Smooth muscle cell (in vitro differentiated cells): ENCODE measurements around the gene MYO7B. TPM values are rescaled to one million over a fixed set of nuclear protein-coding genes. Genes with fewer than 3 reads are reported as not detected.
A peak's percentile ranks its signal among the peaks of the same experiment; 100 is the strongest.

Experiments
- DNase-seq: peaks from one replicate; lab custom pipeline; 2025; ENCODE audit not compliant: unreplicated experiment; lab: John Stamatoyannopoulos, UW
- H2AFZ ChIP-seq: fragments of 200-600 bp; sonication (generic); 2 replicates; pipeline ENCODE4 v1.6.0; 2016; ENCODE audit warnings: antibody characterized with exemption, low read depth, mild to moderate bottlenecking
- H3F3A ChIP-seq: fragments of 200-600 bp; sonication (generic); 2 replicates; pipeline ENCODE4 v1.6.0; 2017; ENCODE audit warnings: antibody characterized with exemption, low read depth
- H3K27ac ChIP-seq: fragments of 200-600 bp; sonication (generic); 2 replicates; pipeline ENCODE4 v1.5.1; 2016; ENCODE audit warnings: low read depth, mild to moderate bottlenecking
- H3K27me3 ChIP-seq: fragments of 200-600 bp; sonication (generic); 2 replicates; pipeline ENCODE4 v1.6.1; 2016; ENCODE audit warnings: low read depth, mild to moderate bottlenecking
- H3K36me3 ChIP-seq: fragments of 200-600 bp; sonication (generic); 2 replicates; pipeline ENCODE4 v1.5.1; 2016; ENCODE audit warnings: low read depth
- H3K4me1 ChIP-seq: fragments of 200-600 bp; sonication (generic); 2 replicates; pipeline ENCODE4 v1.5.1; 2016; ENCODE audit warnings: low read depth
- H3K4me2 ChIP-seq: fragments of 200-600 bp; sonication (generic); 2 replicates; pipeline ENCODE4 v1.6.0; 2016; ENCODE audit warnings: mild to moderate bottlenecking
- H3K4me3 ChIP-seq: fragments of 200-600 bp; sonication (generic); 2 replicates; pipeline ENCODE4 v1.5.1; 2016; ENCODE audit warnings: mild to moderate bottlenecking
- H3K79me2 ChIP-seq: fragments of 200-600 bp; sonication (generic); 2 replicates; pipeline ENCODE4 v1.6.0; 2016; ENCODE audit warnings: low read depth, mild to moderate bottlenecking
- H3K9ac ChIP-seq: fragments of 200-600 bp; sonication (generic); 2 replicates; pipeline ENCODE4 v1.6.0; 2016; ENCODE audit warnings: low read depth
- H3K9me3 ChIP-seq: fragments of 200-600 bp; sonication (generic); replicated peaks from 2 replicates; pipeline ENCODE4 v1.5.1; 2016; ENCODE audit warnings: low read depth
- H4K20me1 ChIP-seq: fragments of 200-600 bp; sonication (generic); 2 replicates; pipeline ENCODE4 v1.6.0; 2016; ENCODE audit warnings: low read depth
- WGBS: methylation state at CpG from one replicate; pipeline ENCODE4 v1.1.7; 2016; ENCODE audit warnings: low lambda C conversion rate; 5-methylcytosine and 5-hydroxymethylcytosine counted together
- polyA plus RNA-seq: library from polyadenylated mRNA; unstranded; fragments of >200 nt; fragmentation: Nextera tagmentation; extraction: Ambion mirVana; gene quantifications from 2 replicates; pipeline ENCODE4 v1.2.1, GENCODE V29; 2016
- total RNA-seq: library from RNA; depleted of rRNA; stranded (reverse); fragments of >200 nt; gene quantifications from 2 replicates; pipeline ENCODE4 v1.2.3, GENCODE V29; 2014
- TF ChIP-seq, protein P1 (sequence below): fragments of 200-600 bp; sonication (generic); IDR thresholded peaks from 2 replicates; pipeline ENCODE4 v1.5.1; 2017; ENCODE audit warnings: borderline replicate concordance, mild to moderate bottlenecking, antibody characterized with exemption; ENCODE audit not compliant: insufficient read depth, poor library complexity, severe bottlenecking

The MYO7B gene
- total and polyA plus RNA-seq, 2 experiments from 2014 or later, result 0.09 to 0.35 TPM

DNA sequence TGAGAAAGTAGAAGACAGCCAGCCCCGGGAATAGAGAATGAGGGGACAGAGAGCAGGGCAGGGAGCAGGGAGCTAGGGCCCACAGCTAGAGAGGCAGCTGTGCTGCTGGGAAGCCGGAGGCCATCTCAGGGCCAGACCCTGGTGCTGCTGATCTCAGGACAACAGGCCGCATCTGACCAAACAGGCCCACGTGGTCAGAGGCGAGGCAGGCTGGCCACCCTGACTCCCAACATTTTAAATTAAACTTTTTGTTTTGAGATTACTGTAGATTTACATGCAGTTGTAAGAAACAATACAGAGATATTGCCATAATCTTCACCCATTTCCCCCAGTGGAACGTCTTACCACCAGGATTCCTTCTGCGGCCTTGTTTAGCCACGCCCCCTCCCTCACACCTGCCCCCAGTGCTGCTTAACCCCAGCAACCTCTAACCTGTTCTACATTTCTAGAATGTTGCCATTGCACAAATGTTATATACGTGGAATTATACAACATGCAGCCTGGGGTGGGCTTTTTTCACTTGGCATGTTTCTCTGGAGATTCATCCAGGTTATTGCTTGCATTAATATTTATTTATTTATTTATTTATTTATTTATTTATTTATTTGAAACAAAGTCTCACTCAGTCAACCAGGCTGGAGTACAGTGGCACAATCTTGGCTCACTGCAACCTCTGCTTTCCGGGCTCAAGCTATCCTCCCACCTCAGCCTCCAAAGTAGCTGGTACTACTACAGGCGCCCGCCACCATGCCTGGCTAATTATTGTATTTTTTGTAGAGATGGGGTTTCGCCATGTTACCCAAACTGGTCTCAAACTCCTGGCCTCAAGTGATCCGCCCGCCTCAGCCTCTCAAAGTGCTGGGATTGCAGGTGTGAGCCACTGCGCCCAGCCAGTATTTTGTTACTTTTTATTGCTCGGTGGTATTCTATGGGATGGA is 61.8 kb downstream of the MYO7B start:
- Histone ChIP-seq H3K4me1 (peaks cover 3% of the 10 kb centered on the region), H3K36me3 (no peaks in the 10 kb centered on the region), H4K20me1 (no peaks in the 10 kb centered on the region), H3K4me2 (no peak overlapping the region), H3K9me3 (no peaks in the 10 kb centered on the region), H3K79me2 (no peaks in the 10 kb centered on the region), H3K27me3 (no peaks in the 10 kb centered on the region), H3F3A (no peaks in the 10 kb centered on the region), H3K4me3 (no peak overlapping the region), H3K27ac (no peak overlapping the region), H3K9ac (no peak overlapping the region), H2AFZ (no peak overlapping the region)
- TF ChIP-seq, protein P1, sequence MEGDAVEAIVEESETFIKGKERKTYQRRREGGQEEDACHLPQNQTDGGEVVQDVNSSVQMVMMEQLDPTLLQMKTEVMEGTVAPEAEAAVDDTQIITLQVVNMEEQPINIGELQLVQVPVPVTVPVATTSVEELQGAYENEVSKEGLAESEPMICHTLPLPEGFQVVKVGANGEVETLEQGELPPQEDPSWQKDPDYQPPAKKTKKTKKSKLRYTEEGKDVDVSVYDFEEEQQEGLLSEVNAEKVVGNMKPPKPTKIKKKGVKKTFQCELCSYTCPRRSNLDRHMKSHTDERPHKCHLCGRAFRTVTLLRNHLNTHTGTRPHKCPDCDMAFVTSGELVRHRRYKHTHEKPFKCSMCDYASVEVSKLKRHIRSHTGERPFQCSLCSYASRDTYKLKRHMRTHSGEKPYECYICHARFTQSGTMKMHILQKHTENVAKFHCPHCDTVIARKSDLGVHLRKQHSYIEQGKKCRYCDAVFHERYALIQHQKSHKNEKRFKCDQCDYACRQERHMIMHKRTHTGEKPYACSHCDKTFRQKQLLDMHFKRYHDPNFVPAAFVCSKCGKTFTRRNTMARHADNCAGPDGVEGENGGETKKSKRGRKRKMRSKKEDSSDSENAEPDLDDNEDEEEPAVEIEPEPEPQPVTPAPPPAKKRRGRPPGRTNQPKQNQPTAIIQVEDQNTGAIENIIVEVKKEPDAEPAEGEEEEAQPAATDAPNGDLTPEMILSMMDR, result no peak
- no peak for DNase-seq
- 94% methylated on average over 17 of the region's 17 CpGs for WGBS

DNA sequence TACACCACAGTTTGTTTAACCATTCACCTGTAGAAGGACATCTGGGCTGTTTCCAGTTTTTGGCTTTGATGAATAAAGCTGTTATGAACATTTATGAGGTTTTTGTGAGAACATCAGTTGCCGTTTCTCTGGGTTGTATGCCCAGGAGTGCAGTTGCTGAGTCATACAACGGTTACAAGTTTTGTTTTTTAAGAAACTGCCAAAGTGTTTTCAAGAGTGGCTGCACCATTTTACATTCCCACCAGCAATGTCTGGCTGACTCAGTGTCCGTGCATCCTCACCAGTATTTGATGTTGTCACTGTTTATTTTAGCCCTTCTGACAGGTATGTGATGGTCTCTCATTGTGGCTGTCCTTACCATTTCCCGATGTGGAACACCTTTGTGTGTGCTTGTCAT is 62.5 kb downstream of the MYO7B start:
- H3F3A ChIP-seq, result no peaks in the 10 kb centered on the region
- H2AFZ ChIP-seq, result no peak overlapping the region
- TF ChIP-seq, protein P1, result no peak
- H3K27me3 ChIP-seq, result no peaks in the 10 kb centered on the region
- H3K9ac ChIP-seq, result no peak overlapping the region
- no peaks in the 10 kb centered on the region for H3K36me3 ChIP-seq
- peaks cover 3% of the 10 kb centered on the region for H3K4me1 ChIP-seq
- no peaks in the 10 kb centered on the region for H4K20me1 ChIP-seq
- H3K27ac ChIP-seq, result peak overlapping the region; percentile 40
- no peak overlapping the region for H3K4me3 ChIP-seq
- WGBS, result 61% methylated on average over 4 of the region's 4 CpGs
- no peak overlapping the region for H3K4me2 ChIP-seq
- H3K9me3 ChIP-seq, result no peaks in the 10 kb centered on the region
- DNase-seq, result no peak
- no peaks in the 10 kb centered on the region for H3K79me2 ChIP-seq

- Histone ChIP-seq H3K4me3 (no peak overlapping the region), H3K36me3 (no peaks in the 10 kb centered on the region), H3K9ac (no peak overlapping the region), H3F3A (no peaks in the 10 kb centered on the region), H4K20me1 (no peaks in the 10 kb centered on the region), H3K9me3 (no peaks in the 10 kb centered on the region), H3K27ac (peak overlapping the region; percentile 40), H3K79me2 (no peaks in the 10 kb centered on the region), H2AFZ (peak overlapping the region; percentile 20), H3K4me2 (peak overlapping the region; percentile 35), H3K27me3 (no peaks in the 10 kb centered on the region), H3K4me1 (peaks cover 3% of the 10 kb centered on the region)
- WGBS, result 90% methylated on average over 3 of the region's 3 CpGs
- TF ChIP-seq, protein P1, result no peak
- DNase-seq, result no peak
Observed at GRCh38 chr2:127598711-127599110, 63.2 kb downstream of the MYO7B start.

GRCh38 chr2:127599211-127599610 is 63.7 kb downstream of the MYO7B start:
- no peaks in the 10 kb centered on the region for H3K27me3 ChIP-seq
- no peaks in the 10 kb centered on the region for H3K79me2 ChIP-seq
- H4K20me1 ChIP-seq, result no peaks in the 10 kb centered on the region
- no peak overlapping the region for H3K4me3 ChIP-seq
- peak overlapping the region; percentile 20 for H2AFZ ChIP-seq
- peak overlapping the region; percentile 35 for H3K4me2 ChIP-seq
- H3K4me1 ChIP-seq, result peaks cover 3% of the 10 kb centered on the region
- no peak overlapping the region for H3K27ac ChIP-seq
- WGBS, result 83% methylated on average over 3 of the region's 3 CpGs
- H3K9ac ChIP-seq, result no peak overlapping the region
- DNase-seq, result no peak
- TF ChIP-seq, protein P1, result no peak
- no peaks in the 10 kb centered on the region for H3K36me3 ChIP-seq
- H3F3A ChIP-seq, result no peaks in the 10 kb centered on the region
- H3K9me3 ChIP-seq, result no peaks in the 10 kb centered on the region
